Measurements from ENCODE around the gene PIK3CB.

DNA sequence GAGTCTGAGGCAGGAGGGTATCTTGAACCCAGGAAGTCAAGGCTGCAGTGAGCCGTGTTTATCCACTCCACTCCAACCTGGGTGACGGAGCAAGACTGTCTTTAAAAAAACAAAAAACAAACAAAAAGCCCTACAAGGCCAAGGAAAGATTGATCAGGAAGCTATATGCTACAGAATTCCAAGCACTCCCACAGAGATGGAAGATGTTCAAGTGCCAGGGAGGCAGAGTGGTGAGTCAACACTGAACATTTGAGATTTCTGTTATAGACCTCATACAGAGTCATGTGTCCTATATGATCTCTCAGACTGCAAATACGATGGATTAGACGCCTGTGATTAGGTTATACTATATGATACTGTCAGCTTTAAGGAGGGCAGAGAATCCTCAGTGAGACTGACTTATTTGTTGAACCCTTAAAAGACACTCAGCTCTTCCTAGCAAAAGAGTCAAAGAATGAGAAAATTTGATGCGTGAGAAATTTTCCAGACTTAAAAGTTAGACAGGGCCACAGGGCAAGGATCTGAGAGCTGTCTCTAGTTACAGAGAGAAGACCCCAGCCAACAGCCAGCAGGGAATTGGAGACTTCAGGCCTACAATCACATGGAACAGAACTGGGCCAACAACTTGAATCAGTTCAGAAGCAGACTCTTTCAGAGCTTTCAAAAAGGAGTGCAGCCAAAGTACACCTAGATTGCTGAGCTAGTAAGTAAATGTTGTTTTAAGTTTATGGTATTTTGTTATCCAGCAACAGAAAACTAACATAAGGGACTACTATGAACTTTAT is 107.6 kb downstream of the PIK3CB start:
- TF ChIP-seq REST (tag by site-specific recombination; IDR thresholded peaks at IDR 0.05) (no peak), CTCF (tag by site-specific recombination; IDR thresholded peaks at IDR 0.05) (no peak), GLI2 (tag by site-specific recombination; IDR thresholded peaks at IDR 0.05; ENCODE audit: borderline replicate concordance, low read depth) (no peak), ZNF292 (tag by site-specific recombination; IDR thresholded peaks at IDR 0.05; ENCODE audit: borderline replicate concordance, low read depth) (no peak), ZNF174 (tag by site-specific recombination; IDR thresholded peaks at IDR 0.05) (no peak), ZNF416 (tag by site-specific recombination; IDR thresholded peaks at IDR 0.05) (no peak), PBX3 (CRISPR knock-in tag; IDR thresholded peaks at IDR 0.05) (no peak), ZNF549 (tag by site-specific recombination; IDR thresholded peaks at IDR 0.05) (no peak), ZBTB7A (tag by site-specific recombination; IDR thresholded peaks at IDR 0.05; ENCODE audit: low read depth) (no peak), ZNF48 (tag by site-specific recombination; IDR thresholded peaks at IDR 0.05) (no peak), ZNF561 (tag by site-specific recombination; IDR thresholded peaks at IDR 0.05; ENCODE audit: borderline replicate concordance) (no peak), OVOL3 (tag by site-specific recombination; IDR thresholded peaks at IDR 0.05) (no peak), TRIM28 (IDR thresholded peaks at IDR 0.05; ENCODE audit: borderline replicate concordance, low read length) (no peak), ZNF280D (tag by site-specific recombination; IDR thresholded peaks at IDR 0.05) (no peak)

Measured in HEK293 (cell line).